ENCODE data around the gene CACNA1H. TPM values are rescaled to one million over a fixed set of nuclear protein-coding genes. Genes with fewer than 3 reads are reported as not detected.

CACNA1H gene
- total and polyA plus RNA-seq, 2 donors = 0.61 to 2.6 TPM

- Histone ChIP-seq H3K27ac (ENCODE audit: low read depth in 1 of 2, low read length in 1 of 2) (no peak overlapping the region), H3K9me3 (ENCODE audit: control insufficient read depth in 2 of 2, insufficient read depth in 1 of 2, low read length in 1 of 2) (no peaks in the 10 kb centered on the region), H3K36me3 (ENCODE audit: control insufficient read depth in 2 of 2, insufficient read depth in 2 of 2, low read length in 1 of 2) (no peaks in the 10 kb centered on the region), H3K27me3 (ENCODE audit: control insufficient read depth in 2 of 2, insufficient read depth in 1 of 2, low read length in 1 of 2) (no peaks in the 10 kb centered on the region), H3K4me1 (ENCODE audit: control insufficient read depth in 2 of 2, insufficient read depth in 2 of 2, low read length in 2 of 2) (no peaks in the 10 kb centered on the region), H3K4me3 (ENCODE audit: low read length in 2 of 2) (no peak overlapping the region)
- no peak for DNase-seq (ENCODE audit: low read depth in 6 of 9, low spot score in 9 of 9)
- WGBS = 73% methylated on average over 30 of the region's 30 CpGs
Measured at GRCh38 chr16:1133810-1134520, 18.9 kb upstream of the CACNA1H start.

- H3K27me3 ChIP-seq (ENCODE audit: control insufficient read depth in 2 of 2, insufficient read depth in 1 of 2, low read length in 1 of 2) = no peaks in the 10 kb centered on the region
- H3K4me3 ChIP-seq (ENCODE audit: low read length in 2 of 2) = no peak overlapping the region
- H3K9me3 ChIP-seq (ENCODE audit: control insufficient read depth in 2 of 2, insufficient read depth in 1 of 2, low read length in 1 of 2) = no peaks in the 10 kb centered on the region
- H3K27ac ChIP-seq (ENCODE audit: low read depth in 1 of 2, low read length in 1 of 2) = no peak overlapping the region
- H3K36me3 ChIP-seq (ENCODE audit: control insufficient read depth in 2 of 2, insufficient read depth in 2 of 2, low read length in 1 of 2) = no peaks in the 10 kb centered on the region
- no peak for DNase-seq (ENCODE audit: low read depth in 6 of 9, low spot score in 9 of 9)
- no peaks in the 10 kb centered on the region for H3K4me1 ChIP-seq (ENCODE audit: control insufficient read depth in 2 of 2, insufficient read depth in 2 of 2, low read length in 2 of 2)
- 79% methylated on average over 30 of the region's 30 CpGs for WGBS
Measured at GRCh38 chr16:1134776-1135458, 18.0 kb upstream of the CACNA1H start.

GRCh38 chr16:1135459-1135825, 17.5 kb upstream of the CACNA1H start:
- H3K27ac ChIP-seq (ENCODE audit: low read depth in 1 of 2, low read length in 1 of 2) = no peak overlapping the region
- no peaks in the 10 kb centered on the region for H3K9me3 ChIP-seq (ENCODE audit: control insufficient read depth in 2 of 2, insufficient read depth in 1 of 2, low read length in 1 of 2)
- WGBS = 90% methylated on average over 3 of the region's 3 CpGs
- no peak overlapping the region for H3K4me3 ChIP-seq (ENCODE audit: low read length in 2 of 2)
- H3K4me1 ChIP-seq (ENCODE audit: control insufficient read depth in 2 of 2, insufficient read depth in 2 of 2, low read length in 2 of 2) = no peaks in the 10 kb centered on the region
- no peaks in the 10 kb centered on the region for H3K36me3 ChIP-seq (ENCODE audit: control insufficient read depth in 2 of 2, insufficient read depth in 2 of 2, low read length in 1 of 2)
- DNase-seq (ENCODE audit: low read depth in 6 of 9, low spot score in 9 of 9) = no peak
- no peaks in the 10 kb centered on the region for H3K27me3 ChIP-seq (ENCODE audit: control insufficient read depth in 2 of 2, insufficient read depth in 1 of 2, low read length in 1 of 2)

- Histone ChIP-seq H3K27me3 (ENCODE audit: control insufficient read depth in 2 of 2, insufficient read depth in 1 of 2, low read length in 1 of 2) (no peaks in the 10 kb centered on the region), H3K36me3 (ENCODE audit: control insufficient read depth in 2 of 2, insufficient read depth in 2 of 2, low read length in 1 of 2) (no peaks in the 10 kb centered on the region), H3K9me3 (ENCODE audit: control insufficient read depth in 2 of 2, insufficient read depth in 1 of 2, low read length in 1 of 2) (no peaks in the 10 kb centered on the region), H3K4me3 (ENCODE audit: low read length in 2 of 2) (no peak overlapping the region), H3K4me1 (ENCODE audit: control insufficient read depth in 2 of 2, insufficient read depth in 2 of 2, low read length in 2 of 2) (no peaks in the 10 kb centered on the region), H3K27ac (ENCODE audit: low read depth in 1 of 2, low read length in 1 of 2) (no peak overlapping the region)
- DNase-seq (ENCODE audit: low read depth in 6 of 9, low spot score in 9 of 9) = no peak
- WGBS = 93% methylated on average over 24 of the region's 24 CpGs
Measured at GRCh38 chr16:1137604-1138003, 15.3 kb upstream of the CACNA1H start.

GRCh38 chr16:1140582-1141162, 12.2 kb upstream of the CACNA1H start:
- DNase-seq (ENCODE audit: low read depth in 6 of 9, low spot score in 9 of 9) = no peak
- H3K36me3 ChIP-seq (ENCODE audit: control insufficient read depth in 2 of 2, insufficient read depth in 2 of 2, low read length in 1 of 2) = no peaks in the 10 kb centered on the region
- WGBS = 87% methylated on average over 23 of the region's 23 CpGs
- no peak overlapping the region for H3K27ac ChIP-seq (ENCODE audit: low read depth in 1 of 2, low read length in 1 of 2)
- H3K27me3 ChIP-seq (ENCODE audit: control insufficient read depth in 2 of 2, insufficient read depth in 1 of 2, low read length in 1 of 2) = peaks cover 0 to 6% of the 10 kb centered on the region in 2 donors
- H3K4me1 ChIP-seq (ENCODE audit: control insufficient read depth in 2 of 2, insufficient read depth in 2 of 2, low read length in 2 of 2) = no peaks in the 10 kb centered on the region
- H3K9me3 ChIP-seq (ENCODE audit: control insufficient read depth in 2 of 2, insufficient read depth in 1 of 2, low read length in 1 of 2) = no peaks in the 10 kb centered on the region
- no peak overlapping the region for H3K4me3 ChIP-seq (ENCODE audit: low read length in 2 of 2)

GRCh38 chr16:1141191-1141590, 11.7 kb upstream of the CACNA1H start:
- H3K9me3 ChIP-seq (ENCODE audit: control insufficient read depth in 2 of 2, insufficient read depth in 1 of 2, low read length in 1 of 2) = no peaks in the 10 kb centered on the region
- H3K4me1 ChIP-seq (ENCODE audit: control insufficient read depth in 2 of 2, insufficient read depth in 2 of 2, low read length in 2 of 2) = no peaks in the 10 kb centered on the region
- DNase-seq (ENCODE audit: low read depth in 6 of 9, low spot score in 9 of 9) = no peak
- H3K36me3 ChIP-seq (ENCODE audit: control insufficient read depth in 2 of 2, insufficient read depth in 2 of 2, low read length in 1 of 2) = no peaks in the 10 kb centered on the region
- H3K27me3 ChIP-seq (ENCODE audit: control insufficient read depth in 2 of 2, insufficient read depth in 1 of 2, low read length in 1 of 2) = peaks cover 0 to 7% of the 10 kb centered on the region in 2 donors
- no peak overlapping the region for H3K4me3 ChIP-seq (ENCODE audit: low read length in 2 of 2)
- H3K27ac ChIP-seq (ENCODE audit: low read depth in 1 of 2, low read length in 1 of 2) = no peak overlapping the region
- 60% methylated on average over 8 of the region's 8 CpGs for WGBS

- WGBS = 88% methylated on average over 8 of the region's 8 CpGs
- no peak for DNase-seq (ENCODE audit: low read depth in 6 of 9, low spot score in 9 of 9)
- Histone ChIP-seq H3K4me3 (ENCODE audit: low read length in 2 of 2) (no peak overlapping the region), H3K4me1 (ENCODE audit: control insufficient read depth in 2 of 2, insufficient read depth in 2 of 2, low read length in 2 of 2) (no peaks in the 10 kb centered on the region), H3K27ac (ENCODE audit: low read depth in 1 of 2, low read length in 1 of 2) (no peak overlapping the region), H3K27me3 (ENCODE audit: control insufficient read depth in 2 of 2, insufficient read depth in 1 of 2, low read length in 1 of 2) (peaks cover 0 to 7% of the 10 kb centered on the region in 2 donors), H3K36me3 (ENCODE audit: control insufficient read depth in 2 of 2, insufficient read depth in 2 of 2, low read length in 1 of 2) (no peaks in the 10 kb centered on the region), H3K9me3 (ENCODE audit: control insufficient read depth in 2 of 2, insufficient read depth in 1 of 2, low read length in 1 of 2) (no peaks in the 10 kb centered on the region)
Measured at GRCh38 chr16:1141716-1142115, 11.2 kb upstream of the CACNA1H start.

GRCh38 chr16:1142911-1143310, 10.0 kb upstream of the CACNA1H start:
- Histone ChIP-seq H3K4me1 (ENCODE audit: control insufficient read depth in 2 of 2, insufficient read depth in 2 of 2, low read length in 2 of 2) (no peaks in the 10 kb centered on the region), H3K4me3 (ENCODE audit: low read length in 2 of 2) (no peak overlapping the region), H3K36me3 (ENCODE audit: control insufficient read depth in 2 of 2, insufficient read depth in 2 of 2, low read length in 1 of 2) (no peaks in the 10 kb centered on the region), H3K27ac (ENCODE audit: low read depth in 1 of 2, low read length in 1 of 2) (no peak overlapping the region), H3K27me3 (ENCODE audit: control insufficient read depth in 2 of 2, insufficient read depth in 1 of 2, low read length in 1 of 2) (peaks cover 0 to 7% of the 10 kb centered on the region in 2 donors), H3K9me3 (ENCODE audit: control insufficient read depth in 2 of 2, insufficient read depth in 1 of 2, low read length in 1 of 2) (peaks cover 1 to 4% of the 10 kb centered on the region in 2 donors)
- 85% methylated on average over 19 of the region's 19 CpGs for WGBS
- no peak for DNase-seq (ENCODE audit: low read depth in 6 of 9, low spot score in 9 of 9)

GRCh38 chr16:1143761-1144450, 9.0 kb upstream of the CACNA1H start:
- H3K27ac ChIP-seq (ENCODE audit: low read depth in 1 of 2, low read length in 1 of 2) = no peak overlapping the region
- no peaks in the 10 kb centered on the region for H3K36me3 ChIP-seq (ENCODE audit: control insufficient read depth in 2 of 2, insufficient read depth in 2 of 2, low read length in 1 of 2)
- DNase-seq (ENCODE audit: low read depth in 6 of 9, low spot score in 9 of 9) = no peak
- H3K27me3 ChIP-seq (ENCODE audit: control insufficient read depth in 2 of 2, insufficient read depth in 1 of 2, low read length in 1 of 2) = peaks cover 0 to 7% of the 10 kb centered on the region in 2 donors
- H3K4me1 ChIP-seq (ENCODE audit: control insufficient read depth in 2 of 2, insufficient read depth in 2 of 2, low read length in 2 of 2) = no peaks in the 10 kb centered on the region
- H3K4me3 ChIP-seq (ENCODE audit: low read length in 2 of 2) = no peak overlapping the region
- WGBS = 87% methylated on average over 23 of the region's 23 CpGs
- peaks cover 1 to 7% of the 10 kb centered on the region in 2 donors for H3K9me3 ChIP-seq (ENCODE audit: control insufficient read depth in 2 of 2, insufficient read depth in 1 of 2, low read length in 1 of 2)

Measured in thymus (tissue), 11 donors.